Astrocyte (in vitro differentiated cells and primary cell): ENCODE measurements around the gene CACNA1B. TPM values are rescaled to one million over a fixed set of nuclear protein-coding genes. Genes with fewer than 3 reads are reported as not detected.

ENCODE experiments used
- DNase-seq: peaks from one replicate; pipeline ENCODE4 v3.0.0-alpha.2; 2010; ENCODE audit warnings: low read depth
- FAIRE-seq: peaks from 2 replicates; lab custom pipeline; 2011; peaks lifted over from hg19 to GRCh38; lab: Jason Lieb, UNC
- H2AFZ ChIP-seq: 2 replicates; pipeline ENCODE4 v1.6.0; 2012; ENCODE audit warnings: low read depth, low read length, inconsistent platforms
- H3K27ac ChIP-seq: 2 replicates; pipeline ENCODE4 v1.5.1; 2011; ENCODE audit warnings: low read depth, low read length, inconsistent platforms
- H3K27me3 ChIP-seq: 2 replicates; pipeline ENCODE4 v1.6.0; 2011; ENCODE audit warnings: low read length, inconsistent platforms; ENCODE audit not compliant: insufficient read depth
- H3K36me3 ChIP-seq: 2 replicates; pipeline ENCODE4 v1.5.1; 2011; ENCODE audit warnings: low read length, inconsistent platforms; ENCODE audit not compliant: insufficient read depth
- H3K4me1 ChIP-seq: 2 replicates; pipeline ENCODE4 v1.5.1; 2011; ENCODE audit warnings: low read length, inconsistent platforms; ENCODE audit not compliant: insufficient read depth
- H3K4me2 ChIP-seq: 2 replicates; pipeline ENCODE4 v1.6.0; 2012; ENCODE audit warnings: low read length, inconsistent platforms
- H3K4me3 ChIP-seq: 2 replicates; pipeline ENCODE4 v1.5.1; 2011; ENCODE audit warnings: low read depth, mild to moderate bottlenecking, low read length, inconsistent platforms; ENCODE audit not compliant: insufficient read depth
- H3K79me2 ChIP-seq: 2 replicates; pipeline ENCODE4 v1.6.0; 2012; ENCODE audit warnings: mild to moderate bottlenecking, low read length, inconsistent platforms; ENCODE audit not compliant: insufficient read depth
- H3K9ac ChIP-seq: 2 replicates; pipeline ENCODE4 v1.6.0; 2012; ENCODE audit warnings: mild to moderate bottlenecking, low read length, inconsistent platforms
- H3K9me3 ChIP-seq: 2 replicates; pipeline ENCODE4 v1.5.1; 2012; ENCODE audit warnings: low read depth, mild to moderate bottlenecking, low read length, inconsistent platforms; ENCODE audit not compliant: insufficient read depth
- H4K20me1 ChIP-seq: 2 replicates; pipeline ENCODE4 v1.6.0; 2012; ENCODE audit warnings: low read length, inconsistent platforms; ENCODE audit not compliant: insufficient read depth
- H3K27ac Mint-ChIP-seq: one replicate; pipeline ENCODE4 v1.8.0; 2021; ENCODE audit warnings: mild to moderate bottlenecking, mixed read lengths; ENCODE audit not compliant: unreplicated experiment
- H3K27me3 Mint-ChIP-seq: one replicate; pipeline ENCODE4 v1.8.0; 2021; ENCODE audit warnings: low read depth, mixed read lengths; ENCODE audit not compliant: unreplicated experiment
- H3K36me3 Mint-ChIP-seq: one replicate; pipeline ENCODE4 v1.8.0; 2021; ENCODE audit warnings: low read depth, mixed read lengths; ENCODE audit not compliant: unreplicated experiment
- H3K4me1 Mint-ChIP-seq: one replicate; pipeline ENCODE4 v1.8.0; 2021; ENCODE audit warnings: low read depth, mixed read lengths; ENCODE audit not compliant: unreplicated experiment
- H3K4me3 Mint-ChIP-seq: one replicate; pipeline ENCODE4 v1.8.0; 2021; ENCODE audit warnings: mild to moderate bottlenecking, moderate library complexity, mixed read lengths; ENCODE audit not compliant: unreplicated experiment
- H3K9me3 Mint-ChIP-seq: one replicate; pipeline ENCODE4 v1.8.0; 2021; ENCODE audit warnings: mild to moderate bottlenecking, mixed read lengths; ENCODE audit not compliant: unreplicated experiment
- EZH2 ChIP-seq: IDR thresholded peaks from 2 replicates; pipeline ENCODE4 v1.6.1; 2012; ENCODE audit warnings: mild to moderate bottlenecking, low read length, inconsistent platforms; ENCODE audit not compliant: insufficient read depth
- total RNA-seq: library from RNA; stranded (reverse); gene quantifications from 2 replicates; pipeline ENCODE4 v1.2.1, GENCODE V29; 2021
- TF ChIP-seq, protein P1 (sequence below): IDR thresholded peaks from 2 replicates; pipeline ENCODE4 v1.5.1; 2011; ENCODE audit warnings: low read depth, mild to moderate bottlenecking, inconsistent platforms, low read length, moderate library complexity; ENCODE audit not compliant: insufficient read depth

CACNA1B gene
- total RNA-seq, 1 donor from 2014 or later: 3.1 TPM

DNA sequence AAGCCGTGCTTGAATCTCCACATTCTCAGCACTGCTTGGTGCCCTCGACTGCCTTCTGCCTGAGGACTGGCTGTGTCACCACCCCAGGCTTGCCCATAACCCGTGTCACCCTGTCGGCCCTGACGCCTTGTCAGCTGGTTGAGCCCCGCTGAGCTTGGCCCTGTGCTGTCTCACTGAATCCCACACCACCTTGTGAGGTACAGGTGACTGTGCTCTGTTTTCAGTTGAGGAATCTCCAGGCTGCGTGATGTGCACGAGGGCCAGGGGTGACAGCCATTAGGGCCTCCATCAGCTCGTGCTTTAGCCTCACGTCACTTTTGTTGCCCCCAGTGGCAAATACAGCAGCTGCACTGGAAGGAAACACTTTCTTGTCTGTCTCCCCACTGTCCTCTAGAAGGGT lies 90.7 kb downstream of the CACNA1B start:
- no peak for TF ChIP-seq EZH2
- TF ChIP-seq, protein P1, sequence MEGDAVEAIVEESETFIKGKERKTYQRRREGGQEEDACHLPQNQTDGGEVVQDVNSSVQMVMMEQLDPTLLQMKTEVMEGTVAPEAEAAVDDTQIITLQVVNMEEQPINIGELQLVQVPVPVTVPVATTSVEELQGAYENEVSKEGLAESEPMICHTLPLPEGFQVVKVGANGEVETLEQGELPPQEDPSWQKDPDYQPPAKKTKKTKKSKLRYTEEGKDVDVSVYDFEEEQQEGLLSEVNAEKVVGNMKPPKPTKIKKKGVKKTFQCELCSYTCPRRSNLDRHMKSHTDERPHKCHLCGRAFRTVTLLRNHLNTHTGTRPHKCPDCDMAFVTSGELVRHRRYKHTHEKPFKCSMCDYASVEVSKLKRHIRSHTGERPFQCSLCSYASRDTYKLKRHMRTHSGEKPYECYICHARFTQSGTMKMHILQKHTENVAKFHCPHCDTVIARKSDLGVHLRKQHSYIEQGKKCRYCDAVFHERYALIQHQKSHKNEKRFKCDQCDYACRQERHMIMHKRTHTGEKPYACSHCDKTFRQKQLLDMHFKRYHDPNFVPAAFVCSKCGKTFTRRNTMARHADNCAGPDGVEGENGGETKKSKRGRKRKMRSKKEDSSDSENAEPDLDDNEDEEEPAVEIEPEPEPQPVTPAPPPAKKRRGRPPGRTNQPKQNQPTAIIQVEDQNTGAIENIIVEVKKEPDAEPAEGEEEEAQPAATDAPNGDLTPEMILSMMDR: no peak
- Mint-ChIP-seq H3K4me3 (no peak overlapping the region), H3K27me3 (peaks cover 18% of the 10 kb centered on the region), H3K4me1 (no peaks in the 10 kb centered on the region), H3K9me3 (peaks cover 3% of the 10 kb centered on the region), H3K36me3 (peaks cover 13% of the 10 kb centered on the region), H3K27ac (no peak overlapping the region)
- no peaks in the 10 kb centered on the region for H3K79me2 ChIP-seq
- peaks cover 4% of the 10 kb centered on the region for H3K9me3 ChIP-seq
- H3K4me3 ChIP-seq: no peak overlapping the region
- no peak for DNase-seq
- H4K20me1 ChIP-seq: no peaks in the 10 kb centered on the region
- no peaks in the 10 kb centered on the region for H3K36me3 ChIP-seq
- no peaks in the 10 kb centered on the region for H3K27me3 ChIP-seq
- no peak overlapping the region for H2AFZ ChIP-seq
- FAIRE-seq: no peak
- no peak overlapping the region for H3K9ac ChIP-seq
- H3K4me1 ChIP-seq: no peaks in the 10 kb centered on the region
- H3K27ac ChIP-seq: no peak overlapping the region
- H3K4me2 ChIP-seq: no peak overlapping the region

DNA sequence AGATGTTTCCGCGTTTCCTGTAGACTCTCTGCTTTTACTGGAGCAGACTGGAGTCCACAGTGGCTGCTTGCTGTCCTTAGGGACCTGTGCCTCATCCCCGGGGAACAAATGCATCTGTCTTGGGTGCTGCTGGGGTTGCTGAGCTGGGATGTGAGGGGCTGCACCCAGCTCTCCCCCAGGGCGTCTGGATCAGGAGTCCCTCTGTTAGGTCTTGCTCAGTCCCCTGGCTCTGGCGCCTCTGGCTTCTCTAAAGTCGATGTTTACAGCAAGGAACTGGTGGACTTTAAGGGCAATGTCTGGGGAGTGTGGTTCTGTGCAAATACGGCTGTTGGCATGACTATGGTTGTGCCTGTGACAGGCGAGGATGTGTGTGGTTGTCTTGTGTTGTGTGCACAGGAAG lies 91.4 kb downstream of the CACNA1B start:
- H3K27ac Mint-ChIP-seq: no peak overlapping the region
- no peak for TF ChIP-seq EZH2
- TF ChIP-seq, protein P1: no peak
- Histone ChIP-seq H3K9me3 (peaks cover 4% of the 10 kb centered on the region), H3K27me3 (no peaks in the 10 kb centered on the region), H3K9ac (no peak overlapping the region), H3K27ac (no peak overlapping the region), H3K4me1 (no peaks in the 10 kb centered on the region), H3K4me3 (no peak overlapping the region), H3K4me2 (no peak overlapping the region), H3K36me3 (no peaks in the 10 kb centered on the region), H2AFZ (no peak overlapping the region), H3K79me2 (no peaks in the 10 kb centered on the region), H4K20me1 (no peaks in the 10 kb centered on the region)
- DNase-seq (no peak), FAIRE-seq (no peak)
- H3K27me3 Mint-ChIP-seq: peaks cover 18% of the 10 kb centered on the region
- no peak overlapping the region for H3K4me3 Mint-ChIP-seq
- H3K9me3 Mint-ChIP-seq: no peaks in the 10 kb centered on the region
- H3K4me1 Mint-ChIP-seq: no peaks in the 10 kb centered on the region
- peaks cover 12% of the 10 kb centered on the region for H3K36me3 Mint-ChIP-seq

DNA sequence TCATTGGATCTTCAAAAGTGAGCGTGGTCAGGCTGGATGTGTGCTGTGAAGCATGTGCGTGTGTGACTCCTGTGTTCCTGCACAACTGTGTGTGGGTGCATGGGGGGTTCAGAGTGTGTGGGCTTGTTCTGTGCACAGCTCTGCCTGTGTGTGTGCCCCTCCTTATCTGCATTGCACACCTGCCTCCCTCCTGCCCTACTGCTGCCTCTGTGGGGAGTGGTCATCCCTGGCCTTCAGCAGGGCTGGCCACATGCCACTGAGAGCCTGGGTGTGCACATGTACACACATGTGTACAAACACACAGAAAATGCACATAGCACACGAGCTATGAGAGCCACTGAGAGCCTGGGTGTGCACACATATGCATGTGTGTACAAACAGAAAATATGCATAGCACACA lies 92.1 kb downstream of the CACNA1B start:
- Histone ChIP-seq H3K9me3 (peaks cover 4% of the 10 kb centered on the region), H3K4me1 (no peaks in the 10 kb centered on the region), H3K27me3 (no peaks in the 10 kb centered on the region), H3K79me2 (no peaks in the 10 kb centered on the region), H3K4me2 (no peak overlapping the region), H4K20me1 (no peaks in the 10 kb centered on the region), H2AFZ (no peak overlapping the region), H3K36me3 (no peaks in the 10 kb centered on the region), H3K4me3 (no peak overlapping the region), H3K27ac (no peak overlapping the region), H3K9ac (no peak overlapping the region)
- peaks cover 12% of the 10 kb centered on the region for H3K36me3 Mint-ChIP-seq
- DNase-seq: no peak
- peaks cover 18% of the 10 kb centered on the region for H3K27me3 Mint-ChIP-seq
- TF ChIP-seq, protein P1: no peak
- no peak for TF ChIP-seq EZH2
- no peaks in the 10 kb centered on the region for H3K4me1 Mint-ChIP-seq
- no peak overlapping the region for H3K4me3 Mint-ChIP-seq
- no peaks in the 10 kb centered on the region for H3K9me3 Mint-ChIP-seq
- FAIRE-seq: no peak
- no peak overlapping the region for H3K27ac Mint-ChIP-seq
